Measurements from ENCODE around the gene QTRT2. TPM values are rescaled to one million over a fixed set of nuclear protein-coding genes. Genes with fewer than 3 reads are reported as not detected.
A peak's percentile ranks its signal among the peaks of the same experiment; 100 is the strongest.

QTRT2 gene
- total RNA-seq, 1 donor from 2014 or later = 32.1 TPM

GRCh38 chr3:114034211-114034610, 22.3 kb upstream of the QTRT2 start:
- TF ChIP-seq EZH2phosphoT487 (IDR thresholded peaks at IDR 0.05) (no peak), EZH2 (IDR thresholded peaks at IDR 0.05) (no peak), CTCF (IDR thresholded peaks at IDR 0.05) (no peak)
- peaks cover 30% of the 10 kb centered on the region for H3K4me1 ChIP-seq
- H3K4me3 ChIP-seq = no peak overlapping the region
- Mint-ChIP-seq H3K4me1 (peaks cover 13% of the 10 kb centered on the region), H3K9me3 (no peaks in the 10 kb centered on the region), H3K27ac (no peak overlapping the region), H3K36me3 (peaks cover 7% of the 10 kb centered on the region), H3K4me3 (no peak overlapping the region), H3K27me3 (ENCODE audit: insufficient read depth, low read depth) (no peaks in the 10 kb centered on the region)
- H3K27ac ChIP-seq = no peak overlapping the region
- H3F3A ChIP-seq (ENCODE audit: low read depth) = peaks cover 11% of the 10 kb centered on the region
- no peaks in the 10 kb centered on the region for H3K36me3 ChIP-seq
- no peak overlapping the region for H2AFZ ChIP-seq (replicated peaks)
- no peaks in the 10 kb centered on the region for H3K27me3 ChIP-seq
- no peaks in the 10 kb centered on the region for H3K9me3 ChIP-seq (ENCODE audit: low read depth)
- no peaks in the 10 kb centered on the region for H4K20me1 ChIP-seq (ENCODE audit: low read depth)
- H3K4me2 ChIP-seq = peak overlapping the region; percentile 51
- H3K79me2 ChIP-seq (ENCODE audit: low read depth) = no peaks in the 10 kb centered on the region
- DNase-seq (ENCODE audit: low spot score) = no peak
- no peak overlapping the region for H3K9ac ChIP-seq

DNA sequence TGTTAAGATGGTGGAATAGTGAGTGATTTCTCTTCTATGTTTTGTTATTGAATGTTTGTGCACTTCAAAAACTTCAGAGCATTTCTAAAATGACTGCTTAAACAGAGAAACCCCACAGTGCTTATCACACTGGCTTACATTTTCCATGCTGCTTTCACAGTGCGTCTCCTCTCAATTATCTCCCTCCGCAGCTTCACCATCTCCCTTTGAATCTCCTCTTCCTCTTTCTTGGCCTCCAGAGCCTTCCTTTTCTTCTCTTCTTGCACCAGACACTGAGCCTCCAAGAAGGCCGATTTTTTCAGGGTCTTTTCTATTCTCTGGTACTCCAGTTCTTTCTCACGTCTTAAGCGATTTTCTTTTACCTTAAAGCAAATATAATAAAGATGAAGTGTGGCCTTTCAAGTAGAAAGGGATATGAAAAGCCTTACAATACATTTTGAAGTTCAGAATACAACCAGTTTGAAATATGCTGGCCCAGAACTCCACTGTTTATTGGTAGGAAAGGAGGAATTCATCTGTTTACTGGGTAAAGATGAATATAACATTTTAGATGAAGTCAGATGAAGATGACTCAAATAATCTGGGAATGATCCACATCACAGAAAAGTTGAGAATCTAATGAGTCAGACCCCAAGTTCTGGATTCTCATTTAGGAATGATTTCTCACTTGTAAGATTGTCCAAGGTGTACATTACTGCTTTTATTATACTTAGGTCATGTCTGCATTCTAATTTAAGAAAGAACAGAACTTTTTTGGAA, 21.6 kb upstream of the QTRT2 start:
- no peak overlapping the region for H3K4me3 ChIP-seq
- peaks cover 11% of the 10 kb centered on the region for H3F3A ChIP-seq (ENCODE audit: low read depth)
- peaks cover 30% of the 10 kb centered on the region for H3K4me1 ChIP-seq
- Mint-ChIP-seq H3K4me1 (peaks cover 13% of the 10 kb centered on the region), H3K36me3 (peaks cover 7% of the 10 kb centered on the region), H3K9me3 (no peaks in the 10 kb centered on the region), H3K27me3 (ENCODE audit: insufficient read depth, low read depth) (no peaks in the 10 kb centered on the region), H3K4me3 (no peak overlapping the region), H3K27ac (no peak overlapping the region)
- DNase-seq (ENCODE audit: low spot score) = no peak
- H3K27ac ChIP-seq = no peak overlapping the region
- H3K36me3 ChIP-seq = no peaks in the 10 kb centered on the region
- H2AFZ ChIP-seq (replicated peaks) = no peak overlapping the region
- H3K9ac ChIP-seq = no peak overlapping the region
- H3K79me2 ChIP-seq (ENCODE audit: low read depth) = no peaks in the 10 kb centered on the region
- peak overlapping the region; percentile 51 for H3K4me2 ChIP-seq
- no peak for TF ChIP-seq EZH2phosphoT487 (IDR thresholded peaks at IDR 0.05)
- H4K20me1 ChIP-seq (ENCODE audit: low read depth) = no peaks in the 10 kb centered on the region
- no peaks in the 10 kb centered on the region for H3K9me3 ChIP-seq (ENCODE audit: low read depth)
- no peaks in the 10 kb centered on the region for H3K27me3 ChIP-seq

DNA sequence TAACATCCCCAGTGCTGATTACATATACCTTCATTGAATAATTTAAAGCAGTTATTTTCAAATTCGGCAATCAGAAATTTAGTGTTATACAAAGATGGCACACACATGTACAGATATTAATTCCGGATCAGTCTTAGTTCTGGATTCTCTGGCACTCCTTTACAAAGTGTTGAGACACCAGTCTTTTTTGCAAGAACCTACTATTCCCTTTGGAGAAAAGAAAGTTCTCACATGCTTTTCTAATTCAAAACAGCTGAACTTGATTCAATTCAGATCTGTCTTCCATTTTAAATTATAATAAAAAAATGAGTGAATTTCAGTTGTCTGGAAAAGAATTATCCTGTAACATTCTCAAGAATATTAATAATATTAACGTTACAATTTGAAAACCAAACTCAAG, 20.6 kb upstream of the QTRT2 start:
- Histone ChIP-seq H3K4me2 (no peak overlapping the region), H2AFZ (replicated peaks) (no peak overlapping the region), H3K27me3 (no peaks in the 10 kb centered on the region), H3K9me3 (ENCODE audit: low read depth) (no peaks in the 10 kb centered on the region), H3K9ac (no peak overlapping the region), H3F3A (ENCODE audit: low read depth) (peaks cover 11% of the 10 kb centered on the region), H3K4me3 (no peak overlapping the region), H3K27ac (no peak overlapping the region), H4K20me1 (ENCODE audit: low read depth) (no peaks in the 10 kb centered on the region), H3K79me2 (ENCODE audit: low read depth) (no peaks in the 10 kb centered on the region), H3K4me1 (peaks cover 30% of the 10 kb centered on the region), H3K36me3 (no peaks in the 10 kb centered on the region)
- Mint-ChIP-seq H3K4me1 (peaks cover 13% of the 10 kb centered on the region), H3K27ac (no peak overlapping the region), H3K4me3 (no peak overlapping the region), H3K27me3 (ENCODE audit: insufficient read depth, low read depth) (no peaks in the 10 kb centered on the region), H3K36me3 (peaks cover 7% of the 10 kb centered on the region), H3K9me3 (no peaks in the 10 kb centered on the region)
- TF ChIP-seq EZH2 (IDR thresholded peaks at IDR 0.05) (no peak), CTCF (IDR thresholded peaks at IDR 0.05) (no peak), EZH2phosphoT487 (IDR thresholded peaks at IDR 0.05) (no peak)
- no peak for DNase-seq (ENCODE audit: low spot score)

- no peak overlapping the region for H3K27ac ChIP-seq
- H3K9me3 ChIP-seq (ENCODE audit: low read depth) = no peaks in the 10 kb centered on the region
- no peaks in the 10 kb centered on the region for H3K36me3 ChIP-seq
- no peaks in the 10 kb centered on the region for H4K20me1 ChIP-seq (ENCODE audit: low read depth)
- no peak overlapping the region for H3K9ac ChIP-seq
- H3K27me3 ChIP-seq = no peaks in the 10 kb centered on the region
- H3F3A ChIP-seq (ENCODE audit: low read depth) = no peaks in the 10 kb centered on the region
- DNase-seq (ENCODE audit: low spot score) = no peak
- Mint-ChIP-seq H3K9me3 (no peaks in the 10 kb centered on the region), H3K36me3 (peaks cover 2% of the 10 kb centered on the region), H3K27me3 (ENCODE audit: insufficient read depth, low read depth) (no peaks in the 10 kb centered on the region), H3K4me1 (no peaks in the 10 kb centered on the region), H3K27ac (no peak overlapping the region), H3K4me3 (no peak overlapping the region)
- H3K4me3 ChIP-seq = no peak overlapping the region
- no peaks in the 10 kb centered on the region for H3K4me1 ChIP-seq
- H3K79me2 ChIP-seq (ENCODE audit: low read depth) = no peaks in the 10 kb centered on the region
- TF ChIP-seq CTCF (IDR thresholded peaks at IDR 0.05) (no peak), EZH2phosphoT487 (IDR thresholded peaks at IDR 0.05) (no peak), EZH2 (IDR thresholded peaks at IDR 0.05) (no peak)
- no peak overlapping the region for H3K4me2 ChIP-seq
- H2AFZ ChIP-seq (replicated peaks) = no peak overlapping the region
Measured at GRCh38 chr3:114043205-114043604, 13.3 kb upstream of the QTRT2 start.
